ENCODE measurements around the gene ANKRD50.
A peak's percentile ranks its signal among the peaks of the same experiment; 100 is the strongest.

ANKRD50 gene

GRCh38 chr4:124712372-124713184 lies at the start of gene ANKRD50:
ANKRD50 (minus strand) TSS chr4:124712732; CDS start chr4:124710511, 2,221 bp downstream.
- DNase-seq = peak; percentile 43 to 51

DNA sequence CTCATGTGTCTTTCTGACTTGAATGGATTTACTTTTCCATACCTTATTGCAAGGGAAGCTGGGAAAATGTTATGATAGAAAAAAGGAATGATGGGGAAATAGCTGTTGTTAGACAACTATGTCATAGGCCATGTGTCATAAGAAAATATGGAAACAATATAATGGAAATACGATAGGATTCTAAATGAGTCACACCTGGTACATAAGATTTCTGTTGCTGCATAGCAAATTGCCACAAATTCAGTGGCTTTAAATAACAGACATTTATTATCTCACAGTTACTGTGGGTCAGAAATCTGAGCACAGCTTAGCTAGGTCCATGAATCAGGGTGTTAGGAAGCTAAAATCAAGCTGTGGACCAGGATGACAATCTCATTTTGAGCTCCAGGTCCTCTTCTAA lies 44.6 kb upstream of the ANKRD50 start:
- no peak for DNase-seq

- DNase-seq = no peak
Measured at GRCh38 chr4:124754681-124755080, 42.1 kb upstream of the ANKRD50 start.

DNA sequence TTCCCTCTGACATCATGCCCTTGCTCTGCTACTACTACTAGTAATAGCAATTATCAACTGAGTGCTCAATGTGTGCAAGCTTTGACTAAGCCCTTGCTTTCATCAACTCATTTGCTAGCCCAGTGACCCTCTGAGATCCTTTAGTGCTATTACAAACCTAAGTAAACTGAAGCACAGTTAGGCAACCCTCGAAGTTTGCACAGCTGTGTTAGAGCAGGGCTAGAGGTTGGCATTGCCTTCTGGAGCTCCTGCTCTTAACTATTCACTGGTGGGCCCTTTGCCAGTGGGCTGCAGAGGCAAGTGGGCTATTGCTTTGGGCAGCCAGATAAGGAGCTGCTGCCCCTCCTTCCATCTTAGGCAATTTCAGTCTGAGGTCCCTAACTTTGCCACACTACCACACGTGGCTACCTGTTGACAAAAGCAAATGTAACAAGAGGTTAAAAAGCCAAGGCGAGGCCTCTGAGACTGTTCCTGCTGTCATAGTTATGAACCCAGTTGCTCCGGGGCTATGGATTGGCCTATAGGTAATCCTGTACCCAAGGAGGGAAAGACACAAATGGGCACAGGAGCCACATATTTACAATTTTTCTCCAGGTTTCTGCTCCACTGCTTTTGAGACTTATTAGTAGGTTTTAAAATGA lies 41.5 kb upstream of the ANKRD50 start:
- no peak for DNase-seq

DNA sequence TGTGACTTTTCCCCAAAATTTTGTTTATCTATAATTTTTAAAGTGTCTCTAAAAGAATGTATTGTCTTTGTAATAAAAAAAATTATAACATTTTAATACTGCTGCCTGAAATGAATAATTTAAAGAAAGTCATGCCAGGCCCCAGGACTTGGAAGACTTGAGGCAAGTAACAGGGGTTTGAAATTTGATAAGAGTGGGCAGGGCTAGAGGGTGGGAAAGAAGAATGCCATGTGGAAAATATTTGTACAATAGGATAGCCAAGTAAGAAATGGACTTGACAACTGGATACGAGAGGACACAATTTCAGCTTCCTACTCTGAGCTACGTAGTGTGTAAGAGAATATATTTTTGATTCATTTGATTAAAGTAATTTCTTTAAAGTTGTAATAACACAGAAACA lies 36.9 kb upstream of the ANKRD50 start:
- no peak for DNase-seq

GRCh38 chr4:124748965-124749364 lies 36.4 kb upstream of the ANKRD50 start:
- no peak for DNase-seq

- no peak for DNase-seq
Measured at GRCh38 chr4:124745985-124746801, 33.7 kb upstream of the ANKRD50 start.

DNA sequence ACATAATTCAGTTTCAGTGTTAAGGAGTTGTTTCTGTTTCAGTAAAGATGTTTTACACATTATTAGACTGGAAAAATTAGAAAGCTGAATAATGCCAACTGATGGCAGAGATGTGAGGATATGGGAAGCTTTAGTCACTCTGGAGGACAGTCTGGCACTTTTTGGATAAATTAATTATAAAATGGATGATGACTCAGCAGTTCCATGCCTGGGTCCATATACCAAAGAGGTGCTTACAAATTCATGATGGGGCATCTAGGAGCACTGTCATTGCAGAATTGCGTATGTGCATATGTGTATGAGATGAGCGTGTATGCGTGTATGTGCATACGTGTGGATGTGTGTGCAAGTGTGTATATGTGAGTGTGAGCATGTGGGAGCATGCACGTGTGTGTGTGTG lies 31.2 kb upstream of the ANKRD50 start:
- DNase-seq = no peak

DNA sequence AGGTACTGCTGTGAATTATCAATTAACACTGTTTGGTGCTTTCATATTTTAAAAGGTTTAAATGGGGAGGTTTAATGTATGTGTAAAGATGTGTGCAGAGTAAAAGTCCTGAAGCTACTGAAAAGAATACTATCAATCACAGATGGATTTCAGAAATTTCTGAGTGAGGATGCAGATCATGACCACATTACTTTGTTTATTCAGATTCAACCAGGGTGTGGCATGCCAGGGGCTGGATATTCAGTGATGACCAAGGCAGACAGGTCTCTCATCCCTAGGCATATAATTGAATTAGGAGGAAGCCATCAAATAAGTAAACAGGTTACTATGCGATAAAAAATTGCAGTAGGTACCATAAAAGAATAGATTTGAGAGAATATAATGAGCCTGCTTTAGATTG lies 28.0 kb upstream of the ANKRD50 start:
- no peak for DNase-seq

DNA sequence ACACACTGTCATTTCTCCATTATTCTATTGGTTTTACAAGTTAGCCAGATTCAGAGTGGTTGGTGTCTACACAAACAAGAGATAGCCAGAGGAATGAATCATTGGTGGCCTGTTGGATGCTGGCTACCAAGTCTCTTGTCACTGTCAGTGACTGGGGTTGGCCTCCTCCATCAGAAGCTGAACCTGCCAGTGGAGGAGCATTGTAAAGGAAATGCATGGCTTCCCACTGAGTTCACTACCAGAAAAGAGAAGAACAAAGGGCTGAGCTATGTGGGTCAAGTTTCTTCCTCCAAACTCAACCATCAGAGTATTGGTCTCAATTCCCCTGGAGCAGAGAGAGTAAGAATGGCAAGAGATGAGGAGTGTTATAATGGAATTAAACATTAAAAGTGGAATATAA lies 26.5 kb upstream of the ANKRD50 start:
- no peak for DNase-seq

DNA sequence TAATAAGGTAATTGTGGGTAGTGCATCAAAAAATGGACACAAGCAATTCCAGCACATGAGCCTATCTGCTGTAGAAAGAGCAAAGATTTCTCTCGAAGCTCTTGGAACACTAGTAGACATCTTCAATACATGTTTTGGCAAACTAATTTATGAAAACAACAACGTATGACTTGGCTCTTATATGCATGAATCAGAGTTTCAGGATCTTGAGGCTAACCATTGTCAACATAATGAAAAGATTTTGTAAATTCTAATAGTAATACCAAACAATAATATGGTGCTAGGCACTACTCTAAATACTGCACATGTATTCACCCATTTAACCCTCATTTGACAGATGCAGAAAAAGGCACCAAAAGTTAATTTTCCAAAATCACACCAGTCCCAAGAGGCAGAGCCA lies 25.1 kb upstream of the ANKRD50 start:
- DNase-seq = no peak

DNA sequence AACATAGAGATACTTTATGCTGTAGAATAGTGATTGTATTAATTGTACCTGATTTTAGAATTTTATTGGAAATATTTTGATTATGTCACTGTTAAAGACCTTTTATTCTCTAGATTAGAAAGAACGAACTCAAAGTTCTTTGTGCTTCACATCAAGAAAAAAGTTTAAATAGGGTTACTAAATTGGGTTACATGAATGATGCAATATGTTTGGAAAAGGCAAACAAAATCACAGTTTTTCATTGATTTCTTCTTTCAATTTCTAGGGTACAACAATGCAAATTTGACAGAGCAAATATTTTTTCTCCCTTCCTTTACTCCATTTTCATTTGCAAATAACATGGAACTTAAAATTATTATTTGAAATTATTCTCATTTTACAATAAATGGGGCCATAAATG lies 24.0 kb upstream of the ANKRD50 start:
- DNase-seq = no peak

GRCh38 chr4:124727331-124727890 lies 14.9 kb upstream of the ANKRD50 start:
- DNase-seq = no peak

DNA sequence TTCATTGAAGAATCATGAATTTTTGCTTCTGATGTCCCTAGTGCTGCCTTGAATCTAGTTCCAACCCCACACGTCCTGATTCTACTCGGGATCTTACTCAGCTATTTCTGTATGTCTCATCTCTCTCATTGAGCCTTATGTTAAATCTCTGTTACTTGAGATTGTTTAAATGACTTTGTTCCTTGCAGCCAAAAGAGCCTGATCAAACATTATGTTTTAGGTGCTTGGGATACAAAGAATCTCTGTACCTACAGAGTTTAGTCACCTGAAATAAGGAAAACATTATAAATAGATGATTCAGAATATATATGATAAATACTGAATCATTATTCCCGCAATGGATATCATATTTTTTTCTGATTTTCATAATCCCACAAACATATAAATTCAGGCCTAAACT lies 13.7 kb upstream of the ANKRD50 start:
- DNase-seq = no peak

DNA sequence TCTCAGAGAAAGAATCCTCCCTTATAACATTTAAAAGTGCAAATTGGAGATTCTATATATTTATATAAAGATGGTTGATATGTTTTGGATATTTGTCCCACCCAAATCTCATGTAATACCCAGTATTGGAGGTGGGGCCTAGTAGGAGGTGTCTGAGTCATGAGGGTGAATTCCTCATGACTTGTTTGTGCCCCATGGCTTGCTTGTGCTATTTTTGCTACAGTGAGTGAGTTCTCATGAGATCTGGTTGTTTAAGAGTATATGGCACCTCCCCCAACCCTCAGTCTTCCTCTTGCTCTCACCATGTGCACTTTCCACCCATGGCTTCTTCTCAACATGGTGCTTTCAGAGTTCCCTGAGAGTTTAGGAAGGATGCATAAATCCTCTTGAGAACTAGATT lies 9.5 kb upstream of the ANKRD50 start:
- DNase-seq = no peak

DNA sequence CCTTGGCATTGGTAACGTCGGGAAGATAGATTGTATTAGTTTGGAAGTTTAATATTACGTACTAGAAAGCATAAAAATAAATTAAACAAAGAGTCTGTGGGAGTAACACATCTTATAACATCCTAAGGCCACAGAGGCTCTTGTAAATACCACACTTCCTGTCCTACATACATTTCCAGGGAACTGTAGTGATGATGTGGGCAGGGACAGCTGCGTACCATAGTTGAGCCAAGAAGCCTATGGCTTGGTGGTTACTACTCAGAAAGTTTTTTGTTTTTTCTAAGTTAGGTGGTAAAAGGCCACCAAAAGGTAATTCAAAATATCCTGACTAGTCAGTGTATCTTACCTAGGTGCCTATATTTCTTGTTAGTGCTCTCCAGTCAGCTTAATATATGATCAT lies 4.6 kb upstream of the ANKRD50 start:
- no peak for DNase-seq

DNA sequence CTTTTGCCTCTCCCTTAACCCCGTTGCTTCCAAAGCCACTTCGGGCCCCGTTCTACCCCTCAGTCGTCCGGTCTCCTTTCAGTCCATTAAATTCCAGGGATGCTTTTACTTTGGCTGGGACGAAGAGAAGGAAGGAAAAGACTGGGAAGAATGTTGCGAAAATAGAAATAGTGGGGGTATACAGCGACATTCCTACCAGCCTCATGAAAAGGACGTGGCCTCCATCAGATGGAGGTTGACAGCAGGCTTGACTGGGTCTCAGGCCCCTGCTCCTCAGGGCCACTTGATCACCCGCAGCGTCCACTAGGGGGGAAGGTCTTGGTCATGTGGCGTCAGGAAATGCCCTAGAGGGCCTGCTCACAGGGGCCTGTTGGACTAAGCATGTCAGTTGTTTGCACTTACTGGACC lies 657 bp upstream of the ANKRD50 start:
- no peak for DNase-seq

DNA sequence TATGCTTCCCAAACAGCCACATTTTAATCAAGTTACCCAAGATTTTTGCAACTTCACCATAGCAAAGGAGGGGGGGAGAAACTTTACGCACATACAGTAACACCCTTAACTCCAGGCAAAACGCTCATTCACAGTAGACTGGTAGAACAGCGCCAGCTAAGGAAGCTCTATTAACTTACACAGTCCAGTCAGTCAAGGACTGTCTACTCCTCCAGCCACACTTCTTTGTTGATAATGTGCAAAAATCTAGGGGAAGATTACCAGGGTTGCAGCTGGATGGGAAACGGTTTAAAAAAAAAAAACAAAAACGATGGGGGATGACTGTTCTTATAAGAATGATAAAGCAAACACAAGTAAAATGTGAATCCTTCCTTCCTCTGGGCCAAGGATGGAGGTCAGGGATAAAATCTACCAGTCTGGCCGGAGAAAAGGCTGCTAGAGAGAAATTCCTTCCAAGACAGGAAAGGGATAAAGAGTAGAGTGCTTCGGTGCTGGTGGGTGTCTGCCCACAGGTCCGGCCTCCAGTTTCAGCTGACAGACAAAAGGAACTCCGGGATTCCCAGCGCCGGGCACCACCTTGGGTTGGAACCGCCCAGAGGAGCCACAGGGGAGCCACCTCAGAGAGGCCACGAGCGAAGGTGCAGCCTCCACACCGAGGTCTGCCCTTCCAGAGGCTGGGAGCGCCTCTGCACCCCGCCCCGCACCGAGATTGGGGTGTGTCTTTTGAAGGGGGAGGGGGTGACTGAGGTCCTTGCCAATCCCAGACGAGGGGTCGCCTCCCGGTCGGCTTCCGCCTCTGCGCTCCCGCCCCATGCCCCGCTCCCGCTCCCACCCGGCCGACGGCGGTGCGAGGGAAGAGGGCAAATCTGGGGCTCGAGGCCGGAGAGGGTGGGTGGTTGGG lies 811 bp downstream of the ANKRD50 start:
- DNase-seq = peak; percentile 1 to 2

DNA sequence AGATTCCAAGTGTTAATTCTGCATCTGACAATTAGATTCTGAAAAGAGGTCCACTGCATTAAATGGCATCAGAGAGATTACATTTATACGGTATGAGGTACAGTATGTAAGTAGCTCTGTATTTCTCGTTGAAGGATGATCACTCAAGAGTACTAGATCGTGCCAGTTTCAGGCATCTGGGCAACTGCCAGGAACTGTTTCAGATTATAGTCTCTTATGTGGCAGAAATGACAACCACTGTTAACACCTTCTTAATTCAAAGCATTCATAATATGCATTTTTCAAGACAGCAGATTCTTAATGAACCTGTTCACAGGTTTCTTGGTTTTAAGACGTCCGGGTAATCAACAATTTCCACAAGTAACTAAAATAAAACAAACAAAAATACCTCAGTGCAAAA lies 1.6 kb downstream of the ANKRD50 start:
- no peak for DNase-seq

- DNase-seq = no peak
Measured at GRCh38 chr4:124710015-124710741, 2.4 kb downstream of the ANKRD50 start.

GRCh38 chr4:124708517-124709300 lies 3.8 kb downstream of the ANKRD50 start:
- no peak for DNase-seq
